SK-N-MC (cell line): ENCODE results near the gene TM7SF2.

Source experiments
- EZH2 ChIP-seq: fragments of 200-600 bp; sonication (generic); IDR thresholded peaks from one replicate; pipeline ENCODE4 v1.6.1; 2017; ENCODE audit warnings: antibody characterized with exemption
- FOXP2 ChIP-seq: optimal IDR thresholded peaks from 2 replicates; pipeline ENCODE3; 2011; ENCODE audit warnings: mild to moderate bottlenecking, moderate library complexity; ENCODE audit not compliant: insufficient read depth; ENCODE audit errors: extremely low read length, control extremely low read depth
- POLR2AphosphoS5 ChIP-seq: IDR thresholded peaks from 2 replicates; pipeline ENCODE4 v1.6.1; 2012; ENCODE audit warnings: mild to moderate bottlenecking, low read depth, low read length, borderline replicate concordance

- no peak for TF ChIP-seq POLR2AphosphoS5
- TF ChIP-seq EZH2 = no peak
- TF ChIP-seq FOXP2 = no peak
Measured at GRCh38 chr11:65131895-65132237, 20.2 kb downstream of the TM7SF2 start.
